Measurements from ENCODE around the gene PTER. TPM values are rescaled to one million over a fixed set of nuclear protein-coding genes. Genes with fewer than 3 reads are reported as not detected.

PTER gene
- total and polyA plus RNA-seq, 9 of the 15 experiments (the other 6 are each of a cell fraction or from before 2014, with no cell fraction given): 15.5 to 42.1 (median 28.6) TPM

GRCh38 chr10:16559236-16559773 lies 122.5 kb downstream of the PTER start (continued):
- TF ChIP-seq RERE (CRISPR knock-in tag; IDR thresholded peaks at IDR 0.05; ENCODE audit: borderline replicate concordance) (no peak), CREB1 (IDR thresholded peaks at IDR 0.05) (no peak), CREB1 (CRISPR knock-in tag; IDR thresholded peaks at IDR 0.05) (no peak), NCOA4 (IDR thresholded peaks at IDR 0.05; ENCODE audit: partially characterized antibody) (no peak), ARID2 (IDR thresholded peaks at IDR 0.05) (no peak), NFATC3 (IDR thresholded peaks at IDR 0.05) (no peak), STAG1 (CRISPR knock-in tag; IDR thresholded peaks at IDR 0.05; ENCODE audit: borderline replicate concordance) (no peak), CREB5 (CRISPR knock-in tag; IDR thresholded peaks at IDR 0.05) (no peak), ZNF785 (CRISPR knock-in tag; IDR thresholded peaks at IDR 0.05) (no peak), ZNF280A (IDR thresholded peaks at IDR 0.05; ENCODE audit: low read depth, partially characterized antibody) (no peak), ZNF121 (CRISPR knock-in tag; conservative IDR thresholded peaks at IDR 0.05) (no peak), HLTF (IDR thresholded peaks at IDR 0.05) (no peak), TSHZ1 (CRISPR knock-in tag; IDR thresholded peaks at IDR 0.05) (no peak)

Measured in K562 (cell line).